SK-N-MC (cell line): Measurements from ENCODE around the gene CDKAL1.

Experiments
- EZH2 ChIP-seq: fragments of 200-600 bp; sonication (generic); IDR thresholded peaks from one replicate; pipeline ENCODE4 v1.6.1; 2017; ENCODE audit warnings: antibody characterized with exemption
- FOXP2 ChIP-seq: optimal IDR thresholded peaks from 2 replicates; pipeline ENCODE3; 2011; ENCODE audit warnings: mild to moderate bottlenecking, moderate library complexity; ENCODE audit not compliant: insufficient read depth; ENCODE audit errors: extremely low read length, control extremely low read depth
- POLR2AphosphoS5 ChIP-seq: IDR thresholded peaks from 2 replicates; pipeline ENCODE4 v1.6.1; 2012; ENCODE audit warnings: mild to moderate bottlenecking, low read depth, low read length, borderline replicate concordance

GRCh38 chr6:21103626-21104224 lies 569.5 kb downstream of the CDKAL1 start:
- TF ChIP-seq POLR2AphosphoS5 (no peak), EZH2 (no peak), FOXP2 (no peak)
